HG03280 (cell line): Measurements from ENCODE around the gene EFNA4.
A peak's percentile ranks its signal among the peaks of the same experiment; 100 is the strongest.

Source experiments
- ATAC-seq: cut with Tn5 transposase; IDR thresholded peaks from one replicate; pipeline ENCODE4 v1.9.1; 2021; ENCODE audit warnings: mild to moderate bottlenecking, moderate library complexity; ENCODE audit not compliant: unreplicated experiment

EFNA4 gene

DNA sequence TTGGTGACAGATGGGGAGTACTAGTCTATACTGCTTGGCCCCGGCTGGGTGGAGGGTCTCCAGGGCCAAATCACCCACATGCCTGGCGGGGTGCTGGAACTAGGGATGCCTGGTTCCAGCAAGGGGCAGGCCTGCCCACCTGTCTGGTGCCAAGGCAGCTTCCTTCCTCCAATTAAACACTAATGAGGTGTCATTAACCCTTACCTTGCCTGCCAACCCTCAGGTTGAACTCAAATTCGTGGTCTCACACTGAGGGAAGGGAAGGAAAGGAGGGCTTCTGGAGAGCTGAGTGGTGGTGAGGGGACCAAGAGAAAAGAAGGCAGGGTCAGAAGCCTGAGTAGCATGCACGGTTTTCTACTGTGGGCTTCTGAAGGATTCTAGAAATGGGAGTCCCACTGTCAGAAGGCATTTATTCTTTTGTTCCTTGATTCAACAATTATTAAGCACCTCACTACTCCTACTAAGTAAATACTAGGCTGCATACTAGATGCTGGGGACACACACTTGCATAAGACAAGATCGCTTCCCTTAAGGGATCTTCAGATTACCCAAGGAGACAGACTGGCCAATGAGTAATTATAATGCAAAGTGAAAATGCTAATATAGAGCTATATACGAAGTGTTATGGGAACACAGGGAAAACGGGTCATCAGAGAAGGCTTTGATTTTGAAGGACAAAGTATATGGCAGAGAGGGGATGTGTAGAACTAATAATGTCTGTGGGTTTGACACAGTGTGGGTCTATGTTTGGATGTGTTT is 9.2 kb downstream of the EFNA4 start:
- no peak for ATAC-seq

DNA sequence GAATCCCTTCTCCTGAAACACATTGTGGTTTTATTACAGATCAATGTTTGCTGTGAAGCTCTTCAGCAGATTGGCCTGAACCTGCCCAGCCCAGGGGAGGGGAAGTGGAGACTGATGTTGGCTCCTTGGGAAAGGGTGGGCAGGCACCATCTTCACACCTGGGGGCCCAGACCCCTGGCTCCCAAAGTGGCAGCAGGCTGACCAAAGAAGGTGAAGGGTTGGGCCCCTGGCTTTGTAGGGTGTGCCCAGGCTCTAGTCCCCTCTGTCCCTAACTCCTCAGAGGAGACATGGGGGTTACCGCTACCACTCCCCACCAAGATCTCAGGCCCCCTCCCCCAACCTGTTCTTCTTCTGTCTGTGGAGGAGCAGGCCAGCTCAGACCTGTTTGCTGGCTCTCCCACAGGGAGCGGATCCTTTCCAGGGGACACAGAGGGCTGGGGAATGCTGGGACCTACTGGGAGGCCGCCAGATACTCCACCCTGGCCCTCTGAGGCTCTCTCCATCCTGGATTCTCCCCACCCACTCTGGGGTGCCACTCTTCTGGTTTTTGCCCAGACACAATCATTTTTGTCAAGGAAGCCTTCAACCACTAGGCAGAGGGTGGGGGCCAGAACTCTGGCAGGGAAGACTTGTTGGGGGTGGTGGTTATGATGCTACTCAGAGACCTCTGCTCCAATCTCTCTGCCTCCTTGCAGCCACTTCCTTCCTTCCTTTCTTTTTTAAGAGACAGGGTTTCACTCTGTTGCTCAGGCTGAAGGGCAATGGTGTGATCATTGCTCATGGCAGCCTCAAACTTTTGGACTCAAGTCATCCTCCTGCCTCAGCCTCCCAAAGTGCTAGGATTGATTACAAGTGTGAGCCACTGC is 10.1 kb downstream of the EFNA4 start:
- ATAC-seq, result no peak

DNA sequence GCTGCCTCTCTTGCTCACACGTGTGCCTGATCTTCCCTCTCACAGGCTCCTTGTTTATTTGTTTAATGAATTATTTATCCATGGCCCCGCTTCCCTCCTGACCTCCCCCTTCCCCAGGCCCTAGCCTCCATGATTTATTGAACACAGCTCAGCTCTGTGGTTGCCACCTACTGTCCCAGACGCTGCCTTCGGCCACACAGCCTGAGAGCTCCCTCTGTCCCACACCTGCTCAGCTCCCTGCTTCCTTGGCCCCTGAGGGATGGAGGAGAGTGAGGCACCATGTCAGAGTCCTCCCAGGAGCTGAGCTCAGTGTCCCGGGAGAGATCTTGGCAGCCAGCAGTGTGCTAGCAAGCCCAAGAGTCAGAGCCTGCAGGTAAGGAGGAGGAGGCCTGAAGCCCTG is 12.0 kb downstream of the EFNA4 start:
- no peak for ATAC-seq

DNA sequence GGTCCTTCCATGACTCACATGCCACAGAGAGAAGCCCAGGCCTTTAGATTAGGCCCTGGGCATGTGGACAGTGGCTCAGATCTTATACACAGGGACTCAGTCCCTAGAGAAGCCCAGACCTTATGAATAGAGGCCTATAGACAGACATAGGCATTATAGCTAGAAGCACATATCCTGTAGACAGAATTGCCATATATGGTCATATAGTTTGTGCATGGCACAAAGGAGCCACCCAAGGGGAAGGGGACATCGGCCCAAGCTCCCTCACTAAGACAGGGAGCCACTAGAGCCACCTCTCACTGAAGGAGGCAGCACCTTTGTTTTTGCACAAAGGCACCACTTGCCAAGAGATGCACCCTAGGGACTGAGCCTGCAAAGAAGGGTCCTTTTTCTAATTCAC is 12.8 kb downstream of the EFNA4 start:
- no peak for ATAC-seq

DNA sequence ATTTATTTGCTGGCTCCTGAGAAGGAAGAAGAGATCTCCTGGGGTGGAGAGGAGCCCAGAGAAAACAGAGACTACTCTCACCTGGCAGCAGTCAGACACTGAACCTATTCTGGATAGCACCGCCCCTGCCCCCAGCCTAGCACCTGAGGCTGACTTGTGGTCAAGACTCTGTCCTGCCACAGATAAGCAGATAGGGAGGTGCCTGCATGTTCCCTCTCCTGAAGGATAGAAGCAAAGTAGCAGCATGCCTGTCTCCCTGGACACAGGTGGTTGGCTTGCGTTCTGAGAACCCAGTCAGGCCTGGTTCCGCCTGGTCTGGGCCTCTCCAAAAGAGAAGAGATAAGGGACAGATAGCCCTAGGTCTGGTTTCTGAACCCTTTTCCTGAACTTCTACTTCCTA is 13.8 kb downstream of the EFNA4 start:
- no peak for ATAC-seq

DNA sequence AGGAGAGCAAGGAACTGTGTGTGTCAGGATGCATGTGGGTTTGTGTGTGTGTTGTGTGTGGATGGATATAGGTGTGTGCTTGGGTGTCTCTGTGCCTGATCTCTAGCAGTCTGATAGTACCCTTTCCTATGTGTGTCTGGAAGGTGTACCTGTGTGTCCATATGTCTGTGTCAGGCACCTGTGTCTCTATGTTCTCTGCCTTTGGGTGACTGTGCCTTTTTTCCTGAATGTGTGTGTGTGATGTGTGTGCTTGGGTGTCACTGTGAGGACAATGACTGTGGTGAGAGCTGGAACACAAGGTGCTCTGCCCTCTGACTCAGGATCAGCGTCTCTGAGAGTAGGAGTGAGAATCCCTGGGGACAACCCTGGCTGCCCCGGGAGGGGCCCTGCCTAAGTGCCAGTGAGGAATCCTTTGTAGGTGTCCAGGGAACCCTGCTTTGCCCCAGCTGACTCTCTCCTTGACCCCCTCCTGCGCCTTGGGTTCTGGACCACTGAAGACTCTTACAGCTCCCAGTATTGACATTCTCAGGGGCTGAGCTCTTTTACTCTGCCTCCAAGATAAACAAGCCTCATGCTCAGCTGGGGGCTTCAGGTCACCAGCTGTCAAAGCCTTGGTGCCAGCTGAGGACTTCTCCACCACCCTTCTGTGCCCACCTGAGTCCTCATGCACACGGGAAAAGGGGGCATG is 14.4 kb downstream of the EFNA4 start:
- no peak for ATAC-seq

DNA sequence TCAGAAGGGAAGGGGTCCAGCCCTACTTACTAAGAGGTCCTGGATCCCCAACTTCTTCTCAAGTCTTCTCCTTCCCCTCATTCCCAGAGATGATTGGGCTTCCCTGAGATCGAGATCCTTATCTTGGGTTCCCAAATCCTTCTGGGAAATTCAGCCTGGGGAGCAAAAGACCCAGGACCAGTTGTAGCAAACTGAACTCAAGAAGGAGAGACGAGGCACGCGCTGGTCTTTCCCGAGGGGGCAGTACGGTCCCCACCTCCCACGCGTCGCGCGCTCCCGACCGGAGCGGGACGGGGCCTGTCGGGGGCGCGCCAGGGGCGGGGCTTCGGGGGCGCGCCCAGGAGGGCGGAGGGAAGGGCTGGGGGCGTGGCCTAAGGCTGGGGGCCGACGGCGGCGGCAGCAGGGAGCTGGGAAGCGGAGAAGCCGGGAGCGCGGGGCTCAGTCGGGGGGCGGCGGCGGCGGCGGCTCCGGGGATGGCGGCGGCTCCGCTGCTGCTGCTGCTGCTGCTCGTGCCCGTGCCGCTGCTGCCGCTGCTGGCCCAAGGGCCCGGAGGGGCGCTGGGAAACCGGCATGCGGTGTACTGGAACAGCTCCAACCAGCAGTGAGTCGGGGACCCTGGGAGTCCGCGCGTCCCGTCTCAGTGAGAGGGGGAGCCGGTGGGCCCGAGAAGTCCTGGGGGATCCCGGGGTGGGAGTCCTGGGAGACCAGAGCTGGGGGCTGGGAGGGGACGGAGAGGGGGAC is 15.1 kb downstream of the EFNA4 start, which contains the start of gene EFNA3:
Gene EFNA3 (plus strand): TSS at position 369 of the 741 bp plus-strand sequence. CDS start 105 bp downstream, at position 474.
- no peak for ATAC-seq

DNA sequence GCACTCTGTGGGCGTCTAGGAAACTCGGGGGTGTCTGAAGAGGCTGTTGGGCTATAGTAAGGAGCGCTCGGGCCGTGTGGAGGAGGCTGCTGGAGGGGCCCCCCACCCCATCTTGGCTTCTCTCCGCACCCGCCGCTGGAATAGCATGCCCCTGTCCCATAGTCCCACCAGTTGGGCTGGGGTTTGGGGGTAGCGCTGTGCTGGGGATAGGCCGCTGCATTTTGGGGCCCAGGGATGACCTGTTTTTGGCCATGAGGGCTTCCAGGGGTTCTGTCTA is 15.6 kb downstream of the EFNA4 start:
- no peak for ATAC-seq

DNA sequence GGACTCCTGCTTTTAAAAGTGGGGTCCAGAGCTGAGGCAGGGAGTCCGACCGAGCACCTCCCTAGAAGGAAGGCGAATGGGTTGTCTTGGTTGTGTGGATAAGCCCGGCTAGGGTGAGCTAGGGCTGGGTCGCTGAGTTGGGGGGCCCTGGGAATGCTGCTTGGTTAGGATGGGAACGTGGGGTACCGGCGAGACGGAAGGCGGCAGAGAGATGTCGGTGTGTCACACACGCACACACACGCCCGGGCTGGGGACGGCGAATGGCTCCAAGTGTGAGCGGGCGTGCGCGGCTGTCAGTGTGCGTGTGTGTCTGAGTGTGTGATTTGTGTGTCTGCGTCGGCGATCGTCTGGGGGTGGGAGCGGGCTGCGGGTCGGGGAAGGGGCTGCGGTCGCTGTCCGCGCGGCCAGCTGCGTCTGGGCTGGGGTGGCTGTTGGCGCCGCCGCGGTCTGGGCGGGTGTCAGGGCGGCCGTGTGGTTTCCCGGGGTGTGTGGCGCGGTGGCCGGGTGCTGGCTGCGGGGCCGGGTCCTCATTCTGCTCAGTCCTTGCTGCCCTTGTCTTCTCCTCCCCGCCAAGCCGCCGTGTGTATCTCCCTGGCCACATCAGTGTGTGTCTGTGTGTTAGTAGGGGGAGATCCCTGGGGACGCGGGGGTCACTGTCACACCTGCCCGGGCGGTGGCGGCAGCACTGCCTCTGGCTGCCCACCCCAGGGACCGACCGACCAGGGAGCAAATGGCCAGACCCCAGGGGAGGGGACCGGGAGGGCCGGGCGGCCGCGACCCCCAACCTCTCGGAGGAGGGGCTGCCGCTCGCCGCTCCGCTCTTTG is 16.2 kb downstream of the EFNA4 start:
- ATAC-seq, result no peak

DNA sequence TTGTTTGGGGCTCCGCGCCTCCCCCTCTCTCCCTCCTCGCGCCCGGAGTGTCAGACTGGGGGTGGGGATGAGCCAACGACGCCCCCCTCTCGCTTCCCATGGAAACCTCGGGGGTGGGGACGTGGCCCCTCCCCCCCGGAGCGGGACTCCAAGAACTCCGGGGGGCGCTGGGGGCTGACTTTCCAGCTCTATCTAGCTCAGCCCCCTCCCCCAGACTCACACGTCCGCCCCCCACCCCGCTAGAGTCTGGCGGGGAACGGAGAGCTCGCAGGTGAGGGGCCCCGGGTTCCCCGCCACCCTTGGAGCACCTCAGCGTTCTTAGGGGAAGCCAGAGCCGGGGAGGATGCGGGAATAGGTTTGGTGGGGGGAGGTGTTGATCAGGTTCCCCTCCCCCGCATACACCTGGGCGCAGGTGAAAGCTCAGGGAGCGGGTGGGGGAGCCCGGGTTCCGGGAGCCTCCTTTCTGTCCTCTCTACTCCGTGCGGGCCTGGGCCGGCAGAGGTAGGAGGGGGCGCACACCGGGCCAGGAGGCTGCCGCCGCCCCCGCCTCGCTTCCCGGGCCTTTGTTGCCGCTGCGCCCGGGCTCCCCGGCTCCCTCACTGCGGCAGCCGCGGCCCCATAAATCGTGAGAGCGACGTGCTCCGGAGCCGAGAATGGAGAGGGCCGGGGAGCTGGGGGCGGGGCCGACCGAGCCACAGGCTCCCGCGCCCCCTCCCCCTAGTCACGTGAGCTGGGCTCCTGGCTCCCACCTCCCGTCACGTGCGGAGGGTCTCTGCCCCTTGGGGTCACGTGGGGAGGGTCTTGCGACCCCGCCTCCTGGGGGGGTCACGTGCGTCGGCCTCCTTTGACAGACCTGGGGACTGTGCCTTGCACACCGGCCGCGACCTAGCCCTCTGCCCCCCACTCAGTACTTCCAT is 17.0 kb downstream of the EFNA4 start:
- no peak for ATAC-seq

DNA sequence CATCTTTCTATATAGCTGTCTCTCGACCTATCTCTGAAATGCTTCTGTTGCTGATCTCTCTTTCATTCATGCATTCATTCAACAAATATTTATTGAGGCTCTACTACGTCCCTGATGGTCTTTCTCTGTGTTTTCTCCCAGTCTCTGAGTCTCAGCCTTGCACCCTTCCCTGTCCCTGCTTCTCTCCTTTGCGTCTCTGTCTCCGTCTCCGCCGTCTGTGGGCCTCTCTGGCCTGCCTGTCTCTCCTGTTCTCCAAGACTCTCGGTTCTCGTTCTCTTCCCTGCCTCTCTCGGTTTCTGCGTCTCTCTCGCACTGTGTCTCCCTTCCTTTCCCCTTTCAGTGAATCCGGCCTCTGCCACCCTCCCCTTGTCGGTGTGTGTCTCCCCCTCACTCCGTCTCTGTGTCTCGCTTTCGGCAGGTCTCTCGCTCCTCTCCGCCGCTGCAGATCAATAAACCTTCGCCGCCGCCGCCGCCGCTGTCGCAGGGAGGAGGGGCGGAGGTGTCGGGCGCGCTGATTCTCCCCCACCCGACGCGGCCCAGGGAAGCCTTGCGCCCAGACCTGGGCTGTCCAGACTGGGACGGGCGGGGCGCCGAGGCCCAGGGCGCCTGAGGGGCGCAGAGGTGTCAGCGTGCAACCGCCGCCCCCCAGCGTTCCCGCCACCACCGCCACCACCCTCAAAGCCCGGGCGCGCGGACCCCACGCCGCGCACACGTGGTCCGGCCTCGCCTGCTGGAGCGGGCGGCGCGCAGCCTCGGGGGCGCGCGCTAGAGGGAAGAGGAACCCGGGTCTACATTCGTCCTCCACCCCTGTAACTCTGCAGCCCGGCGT is 18.1 kb downstream of the EFNA4 start:
- ATAC-seq, result no peak

DNA sequence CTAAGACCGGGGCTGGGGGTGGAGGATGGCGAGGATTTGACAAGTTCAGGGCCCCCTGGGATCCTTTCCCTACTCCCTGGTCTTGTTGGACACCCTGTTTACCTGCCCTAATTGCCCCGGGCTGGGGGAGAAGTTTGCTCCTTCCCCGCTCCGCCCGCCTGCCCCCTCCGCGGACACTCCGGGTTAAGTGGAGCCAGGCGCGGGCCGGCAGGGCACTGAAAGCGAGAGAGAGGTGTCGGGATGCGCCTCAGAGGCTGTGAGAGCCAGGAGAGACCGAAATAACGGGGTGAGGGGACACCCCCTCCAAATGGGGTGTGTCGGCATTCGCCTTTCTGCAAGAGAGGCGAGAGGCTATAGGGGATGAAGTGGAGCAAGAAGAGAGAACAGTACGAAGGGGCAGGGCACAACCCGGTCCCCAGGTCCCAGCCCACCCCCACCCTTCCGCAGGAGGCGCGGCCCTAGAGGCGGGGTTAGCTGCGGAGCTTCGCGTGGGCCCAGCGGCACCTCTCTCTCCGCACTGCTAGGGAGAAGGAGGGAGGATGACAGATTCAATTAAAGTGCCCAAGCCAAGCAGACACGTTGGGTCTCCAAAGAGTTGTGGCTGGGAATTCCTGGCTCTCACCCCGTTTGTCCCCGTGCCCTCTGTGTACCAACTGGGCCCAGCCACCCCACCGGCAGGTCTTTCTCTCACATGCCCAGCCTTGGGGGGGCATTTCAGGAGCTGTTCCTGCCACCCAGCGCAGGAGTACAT is 18.9 kb downstream of the EFNA4 start:
- ATAC-seq, result no peak

DNA sequence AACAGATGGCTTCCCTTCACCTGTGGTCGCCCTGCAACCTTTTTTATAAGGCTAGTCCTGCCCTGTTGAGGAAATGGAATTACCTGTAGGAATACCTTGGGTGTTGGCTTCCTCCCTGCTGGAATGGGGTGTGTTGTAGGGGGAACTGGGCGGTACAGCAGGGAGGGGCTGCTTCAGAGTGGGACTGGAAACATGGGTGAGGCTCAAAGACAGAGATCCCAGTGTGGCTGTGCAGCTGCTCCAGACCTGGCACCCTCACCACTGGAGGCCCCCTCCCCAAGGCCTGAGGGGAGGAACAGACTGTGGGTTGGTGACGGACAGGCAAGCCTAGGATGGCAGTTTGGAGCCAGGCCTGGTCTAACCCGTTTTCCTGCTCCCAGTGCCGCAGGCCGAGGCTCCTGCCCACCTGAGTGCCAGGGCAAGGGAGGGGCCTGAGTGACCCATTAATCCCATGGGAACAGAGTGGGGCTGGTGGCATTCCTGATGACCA is 19.6 kb downstream of the EFNA4 start:
- ATAC-seq, result no peak

DNA sequence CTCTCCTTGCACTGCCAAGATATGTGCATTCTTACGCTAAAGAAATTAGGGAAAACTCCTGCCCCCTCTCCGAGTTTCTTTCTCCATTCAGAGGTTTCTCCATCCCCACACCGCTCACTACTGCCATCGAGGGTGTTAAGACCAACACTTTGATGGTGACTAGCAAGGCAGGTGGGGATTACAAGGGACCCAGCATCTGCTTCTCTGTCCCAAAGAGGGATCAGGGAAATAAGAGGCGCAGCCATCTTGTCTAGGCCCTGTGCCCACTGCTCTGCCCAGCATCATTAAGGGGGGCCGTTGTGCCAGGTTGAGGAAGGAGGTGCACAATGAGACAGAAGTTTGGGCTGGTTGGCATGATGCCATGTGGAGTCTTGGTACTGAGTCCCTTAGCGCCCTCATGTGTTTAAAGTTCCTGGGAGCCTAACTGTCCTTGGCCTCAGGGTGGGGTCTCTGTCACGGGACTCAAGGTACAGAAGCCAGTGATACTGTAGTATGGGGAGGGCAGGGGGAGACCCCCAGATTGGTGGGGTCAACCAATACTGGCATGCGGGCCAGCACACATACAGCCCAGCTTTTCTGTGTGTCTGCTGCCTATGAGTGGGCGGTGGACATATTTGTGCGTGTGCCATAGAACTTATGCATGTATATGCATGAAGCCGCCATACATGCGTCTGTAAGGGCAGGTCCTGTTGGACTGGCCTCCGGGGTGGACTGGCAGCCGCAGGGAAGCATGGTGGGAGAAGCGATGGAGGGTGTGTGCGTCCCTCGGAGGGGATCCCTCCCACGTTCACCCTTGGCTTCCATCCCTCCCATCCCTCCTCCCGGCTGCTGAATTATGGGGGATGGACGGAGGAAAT is 20.6 kb downstream of the EFNA4 start:
- ATAC-seq, result peak; percentile 2

DNA sequence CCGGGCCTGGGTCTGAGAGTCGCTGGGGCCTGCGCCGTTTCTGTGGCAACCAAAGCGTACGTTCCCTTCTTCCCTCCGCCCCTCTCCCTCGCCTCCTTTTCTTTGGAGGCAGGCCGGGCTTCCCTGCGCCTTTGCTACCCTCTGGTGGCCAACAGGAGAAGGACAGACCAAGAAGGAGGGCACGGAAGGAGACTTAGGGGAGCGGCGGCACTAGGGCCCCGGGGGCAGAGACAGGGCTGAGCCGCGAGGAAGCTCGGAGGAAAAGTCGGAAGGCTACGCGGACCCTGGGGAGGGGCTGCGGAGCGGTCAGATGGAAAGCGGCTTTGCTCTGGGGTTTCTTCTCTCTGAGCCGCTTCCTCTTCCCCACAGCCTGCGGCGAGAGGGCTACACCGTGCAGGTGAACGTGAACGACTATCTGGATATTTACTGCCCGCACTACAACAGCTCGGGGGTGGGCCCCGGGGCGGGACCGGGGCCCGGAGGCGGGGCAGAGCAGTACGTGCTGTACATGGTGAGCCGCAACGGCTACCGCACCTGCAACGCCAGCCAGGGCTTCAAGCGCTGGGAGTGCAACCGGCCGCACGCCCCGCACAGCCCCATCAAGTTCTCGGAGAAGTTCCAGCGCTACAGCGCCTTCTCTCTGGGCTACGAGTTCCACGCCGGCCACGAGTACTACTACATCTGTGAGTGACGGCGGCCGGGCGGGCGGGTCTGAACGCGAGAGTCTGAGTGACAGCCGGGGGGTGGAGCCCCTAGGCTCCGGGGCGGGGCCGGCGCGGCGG is 21.4 kb downstream of the EFNA4 start:
- ATAC-seq, result peak; percentile 77
